ENCODE data around the gene CNTN1. TPM values are rescaled to one million over a fixed set of nuclear protein-coding genes. Genes with fewer than 3 reads are reported as not detected.

The CNTN1 gene
- total and polyA plus RNA-seq, 2 experiments from 2014 or later = 0.58 to 2.4 TPM

GRCh38 chr12:40988355-40988754 lies 296.1 kb downstream of the CNTN1 start:
- H2AFZ ChIP-seq = no peak overlapping the region
- WGBS (ENCODE audit: low lambda C conversion rate, missing lambda C conversion rate) = 42% methylated on average over 1 of the region's 1 CpG
- no peak overlapping the region for H3K27ac ChIP-seq
- no peaks in the 10 kb centered on the region for H3K79me2 ChIP-seq
- no peak for TF ChIP-seq EZH2 (IDR thresholded peaks at IDR 0.05; ENCODE audit: borderline replicate concordance)
- DNase-seq (ENCODE audit: low spot score) = no peak
- no peaks in the 10 kb centered on the region for H3K9me2 ChIP-seq (replicated peaks; ENCODE audit: insufficient read depth)
- H3K36me3 ChIP-seq (replicated peaks; ENCODE audit: insufficient read depth, low read depth) = no peaks in the 10 kb centered on the region
- no peaks in the 10 kb centered on the region for H3K9me3 ChIP-seq (ENCODE audit: low read depth)
- no peaks in the 10 kb centered on the region for H4K20me1 ChIP-seq (ENCODE audit: insufficient read depth, poor library complexity, severe bottlenecking)
- no peak overlapping the region for H3K4me3 ChIP-seq
- no peaks in the 10 kb centered on the region for H3K4me1 ChIP-seq (ENCODE audit: insufficient read depth)
- H3K27me3 ChIP-seq = no peaks in the 10 kb centered on the region
- H3K4me2 ChIP-seq = no peak overlapping the region

- Histone ChIP-seq H3K4me3 (no peak overlapping the region), H3K79me2 (no peaks in the 10 kb centered on the region), H3K4me1 (ENCODE audit: insufficient read depth) (no peaks in the 10 kb centered on the region), H3K9me3 (ENCODE audit: low read depth) (no peaks in the 10 kb centered on the region), H3K4me2 (no peak overlapping the region), H2AFZ (no peak overlapping the region), H3K27me3 (no peaks in the 10 kb centered on the region), H3K27ac (no peak overlapping the region), H3K9me2 (replicated peaks; ENCODE audit: insufficient read depth) (no peaks in the 10 kb centered on the region), H4K20me1 (ENCODE audit: insufficient read depth, poor library complexity, severe bottlenecking) (no peaks in the 10 kb centered on the region), H3K36me3 (replicated peaks; ENCODE audit: insufficient read depth, low read depth) (no peaks in the 10 kb centered on the region)
- no peak for TF ChIP-seq EZH2 (IDR thresholded peaks at IDR 0.05; ENCODE audit: borderline replicate concordance)
- TF ChIP-seq EZH2phosphoT487 (IDR thresholded peaks at IDR 0.05; ENCODE audit: low read depth, severe bottlenecking, unreplicated experiment) = no peak
- TF ChIP-seq CTCF (IDR thresholded peaks at IDR 0.05; ENCODE audit: poor library complexity) = no peak
- WGBS (ENCODE audit: low lambda C conversion rate, missing lambda C conversion rate) = 54% methylated on average over 2 of the region's 2 CpGs
- DNase-seq (ENCODE audit: low spot score) = no peak
Observed at GRCh38 chr12:40988824-40989223, 296.6 kb downstream of the CNTN1 start.

GRCh38 chr12:40989785-40990184 lies 297.5 kb downstream of the CNTN1 start:
- Histone ChIP-seq H3K27ac (no peak overlapping the region), H3K4me2 (no peak overlapping the region), H3K9me3 (ENCODE audit: low read depth) (no peaks in the 10 kb centered on the region), H3K4me1 (ENCODE audit: insufficient read depth) (no peaks in the 10 kb centered on the region), H2AFZ (no peak overlapping the region), H3K4me3 (no peak overlapping the region), H3K79me2 (no peaks in the 10 kb centered on the region), H3K36me3 (replicated peaks; ENCODE audit: insufficient read depth, low read depth) (no peaks in the 10 kb centered on the region), H4K20me1 (ENCODE audit: insufficient read depth, poor library complexity, severe bottlenecking) (no peaks in the 10 kb centered on the region), H3K27me3 (no peaks in the 10 kb centered on the region), H3K9me2 (replicated peaks; ENCODE audit: insufficient read depth) (no peaks in the 10 kb centered on the region)
- TF ChIP-seq CTCF (IDR thresholded peaks at IDR 0.05; ENCODE audit: poor library complexity) = no peak
- TF ChIP-seq EZH2 (IDR thresholded peaks at IDR 0.05; ENCODE audit: borderline replicate concordance) = no peak
- TF ChIP-seq EZH2phosphoT487 (IDR thresholded peaks at IDR 0.05; ENCODE audit: low read depth, severe bottlenecking, unreplicated experiment) = no peak
- DNase-seq (ENCODE audit: low spot score) = no peak
- 88% methylated on average over 3 of the region's 3 CpGs for WGBS (ENCODE audit: low lambda C conversion rate, missing lambda C conversion rate)

GRCh38 chr12:40992158-40992557 lies 299.9 kb downstream of the CNTN1 start:
- Histone ChIP-seq H3K36me3 (replicated peaks; ENCODE audit: insufficient read depth, low read depth) (no peaks in the 10 kb centered on the region), H3K4me3 (no peak overlapping the region), H2AFZ (no peak overlapping the region), H3K9me2 (replicated peaks; ENCODE audit: insufficient read depth) (no peaks in the 10 kb centered on the region), H3K79me2 (no peaks in the 10 kb centered on the region), H3K4me2 (no peak overlapping the region), H4K20me1 (ENCODE audit: insufficient read depth, poor library complexity, severe bottlenecking) (no peaks in the 10 kb centered on the region), H3K4me1 (ENCODE audit: insufficient read depth) (no peaks in the 10 kb centered on the region), H3K27me3 (no peaks in the 10 kb centered on the region), H3K9me3 (ENCODE audit: low read depth) (no peaks in the 10 kb centered on the region), H3K27ac (no peak overlapping the region)
- 86% methylated on average over 4 of the region's 4 CpGs for whole genome bisulfite sequencing (ENCODE audit: low lambda C conversion rate, missing lambda C conversion rate)
- TF ChIP-seq EZH2phosphoT487 (IDR thresholded peaks at IDR 0.05; ENCODE audit: low read depth, severe bottlenecking, unreplicated experiment) (no peak), CTCF (IDR thresholded peaks at IDR 0.05; ENCODE audit: poor library complexity) (no peak), EZH2 (IDR thresholded peaks at IDR 0.05; ENCODE audit: borderline replicate concordance) (no peak)
- DNase-seq (ENCODE audit: low spot score) = no peak

All from hepatocyte (in vitro differentiated cells).